CD14-positive monocyte (primary cell): ENCODE results near the gene CCM2. TPM values are rescaled to one million over a fixed set of nuclear protein-coding genes. Genes with fewer than 3 reads are reported as not detected.

Experiments used
- DNase-seq, 3 donors: peaks; one replicate each; pipeline ENCODE4 v3.0.0-alpha.2; 2011 to 2022
- H2AFZ ChIP-seq: 2 replicates; pipeline ENCODE4 v1.6.0; 2012; ENCODE audit warnings: mild to moderate bottlenecking, low read depth, low read length, inconsistent platforms; ENCODE audit not compliant: insufficient read depth, poor library complexity, severe bottlenecking
- H3K27ac ChIP-seq, 2 donors: 1 replicate in 1 of 2; 2 replicates in 1 of 2; pipeline ENCODE4 v1.5.1; 2012 to 2013; ENCODE audit warnings: low read length in 2 of 2, control low read depth in 1 of 2, inconsistent platforms in 1 of 2, low read depth in 1 of 2, mild to moderate bottlenecking in 1 of 2
- H3K27me3 ChIP-seq, 2 donors: one replicate each; pipeline versions ENCODE4 v1.6.0 to v1.6.1; 2011 to 2013; ENCODE audit warnings: low read length in 2 of 2; ENCODE audit not compliant: control insufficient read depth in 2 of 2, insufficient read depth in 2 of 2
- H3K36me3 ChIP-seq, 2 donors: replicated peaks in 1 of 2; 1 replicate in 1 of 2; 2 replicates in 1 of 2; pipeline versions ENCODE4 v1.5.1 to v1.6.1; 2012 to 2013; ENCODE audit warnings: low read length in 2 of 2, control low read depth in 1 of 2, inconsistent platforms in 1 of 2, mild to moderate bottlenecking in 1 of 2; ENCODE audit not compliant: insufficient read depth in 2 of 2, control insufficient read depth in 1 of 2
- H3K4me1 ChIP-seq, 2 donors: 1 replicate in 1 of 2; 2 replicates in 1 of 2; pipeline versions ENCODE4 v1.5.1 to v1.6.1; 2012 to 2013; ENCODE audit warnings: low read length in 2 of 2, control low read depth in 1 of 2, inconsistent platforms in 1 of 2, mild to moderate bottlenecking in 1 of 2, moderate library complexity in 1 of 2; ENCODE audit not compliant: insufficient read depth in 2 of 2, control insufficient read depth in 1 of 2
- H3K4me2 ChIP-seq: replicated peaks from 2 replicates; pipeline ENCODE3; 2012; ENCODE audit warnings: low read length, moderate library complexity, mild to moderate bottlenecking; ENCODE audit not compliant: poor library complexity, severe bottlenecking; ENCODE audit errors: extremely low read depth
- H3K4me3 ChIP-seq, 3 experiments: fragments of 200-600 bp in 1 of 3; sonication (generic) in 1 of 3; replicated peaks in 1 of 3; 1 replicate in 2 of 3; 2 replicates in 1 of 3; pipeline ENCODE4 v1.5.1; 2011 to 2013; ENCODE audit warnings: low read length in 3 of 3, mild to moderate bottlenecking in 3 of 3, control low read depth in 2 of 3, low read depth in 2 of 3, inconsistent platforms in 1 of 3, moderate library complexity in 1 of 3
- H3K79me2 ChIP-seq: 2 replicates; pipeline ENCODE4 v1.6.0; 2012; ENCODE audit warnings: mild to moderate bottlenecking, control low read depth, inconsistent platforms, low read length, moderate library complexity; ENCODE audit not compliant: insufficient read depth
- H3K9ac ChIP-seq: 2 replicates; pipeline ENCODE4 v1.6.0; 2017; ENCODE audit warnings: low read length, mild to moderate bottlenecking; ENCODE audit not compliant: insufficient read depth, poor library complexity, severe bottlenecking
- H3K9me3 ChIP-seq, 2 donors: replicated peaks in 1 of 2; 1 replicate in 1 of 2; 2 replicates in 1 of 2; pipeline versions ENCODE4 v1.5.1 to v1.6.1; 2012 to 2013; ENCODE audit warnings: low read length in 2 of 2, control low read depth in 1 of 2; ENCODE audit not compliant: control insufficient read depth in 1 of 2, insufficient read depth in 1 of 2
- H4K20me1 ChIP-seq: 2 replicates; pipeline ENCODE4 v1.6.0; 2012; ENCODE audit warnings: mild to moderate bottlenecking, low read length, control low read depth, moderate library complexity; ENCODE audit not compliant: insufficient read depth
- H3K27ac Mint-ChIP-seq, 7 donors: one replicate each; pipeline ENCODE4 v1.8.0; 2020; ENCODE audit warnings: mild to moderate bottlenecking in 7 of 7, mixed read lengths in 7 of 7, moderate library complexity in 6 of 7, inconsistent platforms in 2 of 7
- H3K27me3 Mint-ChIP-seq, 3 donors: one replicate each; pipeline ENCODE4 v1.8.0; 2021 to 2022; ENCODE audit warnings: low read depth in 3 of 3, mild to moderate bottlenecking in 3 of 3, mixed read lengths in 3 of 3, moderate library complexity in 3 of 3, inconsistent platforms in 1 of 3
- H3K36me3 Mint-ChIP-seq, 2 donors: one replicate each; pipeline ENCODE4 v1.8.0; 2020; ENCODE audit warnings: mixed read lengths in 2 of 2, inconsistent platforms in 1 of 2, mild to moderate bottlenecking in 1 of 2
- H3K4me1 Mint-ChIP-seq: one replicate; pipeline ENCODE4 v1.8.0; 2020; ENCODE audit warnings: mild to moderate bottlenecking, mixed read lengths
- H3K4me3 Mint-ChIP-seq, 2 donors: one replicate each; pipeline ENCODE4 v1.8.0; 2020; ENCODE audit warnings: mild to moderate bottlenecking in 2 of 2, mixed read lengths in 2 of 2, moderate library complexity in 1 of 2
- H3K9me3 Mint-ChIP-seq, 7 donors: one replicate each; pipeline ENCODE4 v1.8.0; 2020 to 2022; ENCODE audit warnings: mixed read lengths in 7 of 7, mild to moderate bottlenecking in 6 of 7, moderate library complexity in 6 of 7, inconsistent platforms in 2 of 7
- CTCF ChIP-seq: fragments of 200-600 bp; IDR thresholded peaks from one replicate; pipeline ENCODE4 v1.8.0; 2022; ENCODE audit warnings: antibody characterized with exemption, mild to moderate bottlenecking
- WGBS: methylation state at CpG from one replicate; pipeline ENCODE4 v1.1.5; 2013; ENCODE audit warnings: missing lambda C conversion rate; ENCODE audit not compliant: insufficient coverage; 5-methylcytosine and 5-hydroxymethylcytosine counted together
- intact Hi-C, 2 donors: fragments of 100-400 bp; cut with micrococcal nuclease; formaldehyde crosslinking; loops; one replicate each; pipeline versions ENCODE4 v1.15.0 to v1.15.1; 2023
- polyA plus RNA-seq, 3 donors: library from polyadenylated mRNA; depleted of rRNA in 1 of 3; unstranded in 2 of 3; stranded (reverse) in 1 of 3; fragments of 300-500 nt in 2 of 3; fragments of >200 nt in 1 of 3; fragmentation: Illumina TruSeq in 2 of 3; gene quantifications; 1 replicate in 2 of 3; 2 replicates in 1 of 3; pipeline ENCODE4 v1.2.3, GENCODE V29; 2012 to 2021

Gene CCM2
- polyA plus RNA-seq, 3 donors: 38.5 to 102 (median 51.4) TPM

DNA sequence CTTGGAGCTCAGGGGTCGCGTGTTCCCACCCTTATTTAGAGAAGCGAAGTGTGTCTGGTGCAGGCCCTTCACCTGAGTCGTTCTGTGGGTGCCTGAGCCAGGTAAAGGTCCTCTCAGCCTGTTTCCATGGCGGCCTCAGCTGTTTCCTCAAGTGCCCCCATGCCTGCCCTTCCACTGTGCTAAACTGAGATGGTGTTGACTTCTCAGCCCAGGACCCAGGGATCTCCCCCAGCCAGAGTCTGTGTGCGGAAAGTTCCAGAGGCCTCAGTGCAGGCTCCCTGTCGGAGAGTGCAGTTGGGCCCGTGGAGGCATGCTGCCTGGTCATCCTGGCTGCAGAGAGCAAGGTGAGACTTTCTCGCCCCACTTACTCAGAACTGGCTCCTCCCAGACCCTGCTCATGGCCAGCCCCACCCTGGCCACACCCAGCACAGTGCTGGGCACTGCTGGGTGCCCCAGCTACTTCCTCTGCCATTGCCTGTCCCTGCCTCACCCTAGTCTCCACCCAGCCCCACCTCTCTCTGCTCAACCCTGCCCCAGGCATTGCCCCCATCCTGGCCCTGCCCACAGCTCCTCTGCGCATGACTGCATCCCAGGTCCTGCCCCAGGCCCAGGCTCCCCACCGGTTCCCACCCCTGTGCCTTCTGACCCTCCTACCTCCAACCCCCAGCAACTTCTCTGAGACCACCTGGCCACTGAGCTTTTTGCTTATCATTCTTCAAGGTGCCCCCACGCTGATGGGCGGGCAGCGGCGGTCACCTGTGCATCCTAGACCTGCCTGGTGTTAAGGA lies 68.4 kb downstream of the CCM2 start:
- H4K20me1 ChIP-seq: peaks cover 99% of the 10 kb centered on the region
- peaks cover 19 to 30% of the 10 kb centered on the region in 2 donors for H3K4me1 ChIP-seq
- no peak for DNase-seq
- H3K27ac ChIP-seq: peak overlapping the region in 1 of 2 donors; percentile 62
- 93% methylated on average over 15 of the region's 15 CpGs for WGBS
- H3K27me3 Mint-ChIP-seq: peaks cover 0 to 4% (median 2%) of the 10 kb centered on the region in 3 donors
- H3K9me3 Mint-ChIP-seq: no peaks in the 10 kb centered on the region
- intact Hi-C loops: no loop called here
- H3K27me3 ChIP-seq: no peaks in the 10 kb centered on the region
- no peak overlapping the region for H3K4me2 ChIP-seq
- H3K4me3 ChIP-seq: no peak overlapping the region
- peak overlapping the region in 6 of 7 donors; percentile 41 to 73 (median 62) for H3K27ac Mint-ChIP-seq
- H3K79me2 ChIP-seq: peaks cover 37% of the 10 kb centered on the region
- no peak overlapping the region for H3K9ac ChIP-seq
- H3K9me3 ChIP-seq: no peaks in the 10 kb centered on the region
- H2AFZ ChIP-seq: no peak overlapping the region
- H3K36me3 ChIP-seq: peaks cover 84 to 99% of the 10 kb centered on the region in 2 donors
- peaks cover 86 to 98% of the 10 kb centered on the region in 2 donors for H3K36me3 Mint-ChIP-seq
- no peak for TF ChIP-seq CTCF
- H3K4me3 Mint-ChIP-seq: no peak overlapping the region
- peaks cover 30% of the 10 kb centered on the region for H3K4me1 Mint-ChIP-seq

DNA sequence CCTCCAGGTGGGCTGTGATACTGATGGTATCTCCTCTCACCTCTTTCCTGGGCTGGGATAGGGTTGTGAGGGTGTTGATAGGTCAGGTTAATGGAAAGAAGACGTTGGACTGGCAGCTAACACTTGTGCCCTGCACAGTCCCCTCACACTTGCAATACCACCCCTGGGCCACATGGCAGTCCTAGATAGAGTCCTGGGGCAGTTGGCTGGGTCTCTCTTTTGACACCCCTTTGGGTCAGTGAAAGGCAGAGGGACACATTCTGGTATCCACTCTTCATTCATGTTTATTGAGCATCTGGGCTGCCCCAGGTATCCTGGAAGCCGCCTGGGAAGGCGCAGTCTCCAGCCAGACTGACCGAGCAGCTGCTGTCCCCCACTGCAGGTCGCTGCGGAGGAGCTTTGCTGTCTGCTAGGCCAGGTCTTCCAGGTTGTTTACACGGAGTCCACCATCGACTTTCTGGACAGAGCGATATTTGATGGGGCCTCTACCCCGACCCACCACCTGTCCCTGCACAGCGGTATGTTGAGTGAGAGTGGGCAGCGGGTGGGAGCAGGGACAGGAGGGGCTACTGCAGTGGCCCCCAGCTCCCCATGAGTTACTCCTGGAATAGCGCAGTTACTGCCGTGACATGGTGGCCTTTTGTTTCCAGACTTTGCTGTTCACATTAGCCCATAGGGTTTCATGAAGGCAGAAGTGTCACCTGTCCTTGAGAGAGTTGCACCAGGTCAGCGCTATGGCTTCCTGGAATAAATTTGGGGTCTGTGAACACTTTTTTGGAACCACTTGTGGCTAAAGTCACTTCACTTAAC lies 69.6 kb downstream of the CCM2 start:
- H3K27ac Mint-ChIP-seq: peak overlapping the region in 4 of 7 donors; percentile 7 to 84 (median 54)
- no peaks in the 10 kb centered on the region for H3K9me3 ChIP-seq
- no peak overlapping the region for H3K9ac ChIP-seq
- no peaks in the 10 kb centered on the region for H3K27me3 ChIP-seq
- H4K20me1 ChIP-seq: peaks cover 99% of the 10 kb centered on the region
- no peak for TF ChIP-seq CTCF
- peaks cover 23% of the 10 kb centered on the region for H3K4me1 Mint-ChIP-seq
- H3K4me2 ChIP-seq: no peak overlapping the region
- WGBS: 95% methylated on average over 13 of the region's 15 CpGs
- H3K9me3 Mint-ChIP-seq: no peaks in the 10 kb centered on the region
- H3K27ac ChIP-seq: peak overlapping the region in 1 of 2 donors; percentile 41
- peaks cover 0 to 4% (median 2%) of the 10 kb centered on the region in 3 donors for H3K27me3 Mint-ChIP-seq
- peaks cover 19 to 25% of the 10 kb centered on the region in 2 donors for H3K4me1 ChIP-seq
- peaks cover 87 to 99% of the 10 kb centered on the region in 2 donors for H3K36me3 ChIP-seq
- intact Hi-C loops: no loop called here
- no peak overlapping the region for H3K4me3 Mint-ChIP-seq
- DNase-seq: no peak
- peaks cover 87 to 98% of the 10 kb centered on the region in 2 donors for H3K36me3 Mint-ChIP-seq
- H2AFZ ChIP-seq: no peak overlapping the region
- H3K79me2 ChIP-seq: peaks cover 25% of the 10 kb centered on the region
- no peak overlapping the region for H3K4me3 ChIP-seq
